ENCODE results near the gene BMPR1B. TPM values are rescaled to one million over a fixed set of nuclear protein-coding genes. Genes with fewer than 3 reads are reported as not detected.

The BMPR1B gene
- total and polyA plus RNA-seq, 2 experiments from 2014 or later, result 1.6 to 3.3 TPM

- no peaks in the 10 kb centered on the region for H3K36me3 ChIP-seq (replicated peaks; ENCODE audit: insufficient read depth, low read depth)
- 89% methylated on average over 1 of the region's 1 CpG for WGBS (ENCODE audit: low lambda C conversion rate, missing lambda C conversion rate)
- no peaks in the 10 kb centered on the region for H3K9me2 ChIP-seq (replicated peaks; ENCODE audit: insufficient read depth)
- no peaks in the 10 kb centered on the region for H3K9me3 ChIP-seq (ENCODE audit: low read depth)
- no peak overlapping the region for H3K4me3 ChIP-seq
- no peak for DNase-seq (ENCODE audit: low spot score)
- H4K20me1 ChIP-seq (ENCODE audit: insufficient read depth, poor library complexity, severe bottlenecking), result no peaks in the 10 kb centered on the region
- H3K27ac ChIP-seq, result no peak overlapping the region
- H3K79me2 ChIP-seq, result no peaks in the 10 kb centered on the region
- no peaks in the 10 kb centered on the region for H3K27me3 ChIP-seq
- no peaks in the 10 kb centered on the region for H3K4me1 ChIP-seq (ENCODE audit: insufficient read depth)
- H3K4me2 ChIP-seq, result no peak overlapping the region
- TF ChIP-seq EZH2 (IDR thresholded peaks at IDR 0.05; ENCODE audit: borderline replicate concordance) (no peak), CTCF (IDR thresholded peaks at IDR 0.05; ENCODE audit: poor library complexity) (no peak), EZH2phosphoT487 (IDR thresholded peaks at IDR 0.05; ENCODE audit: low read depth, severe bottlenecking, unreplicated experiment) (no peak)
- H2AFZ ChIP-seq, result no peak overlapping the region
Observed at GRCh38 chr4:94913316-94913715, 155.6 kb downstream of the BMPR1B start.

- WGBS (ENCODE audit: low lambda C conversion rate, missing lambda C conversion rate), result 90% methylated on average over 2 of the region's 2 CpGs
- Histone ChIP-seq H3K9me2 (replicated peaks; ENCODE audit: insufficient read depth) (no peaks in the 10 kb centered on the region), H3K36me3 (replicated peaks; ENCODE audit: insufficient read depth, low read depth) (no peaks in the 10 kb centered on the region), H3K4me3 (no peak overlapping the region), H3K9me3 (ENCODE audit: low read depth) (no peaks in the 10 kb centered on the region), H3K27me3 (no peaks in the 10 kb centered on the region), H3K79me2 (no peaks in the 10 kb centered on the region), H2AFZ (no peak overlapping the region), H3K4me2 (no peak overlapping the region), H4K20me1 (ENCODE audit: insufficient read depth, poor library complexity, severe bottlenecking) (no peaks in the 10 kb centered on the region), H3K4me1 (ENCODE audit: insufficient read depth) (no peaks in the 10 kb centered on the region), H3K27ac (no peak overlapping the region)
- TF ChIP-seq CTCF (IDR thresholded peaks at IDR 0.05; ENCODE audit: poor library complexity) (no peak), EZH2 (IDR thresholded peaks at IDR 0.05; ENCODE audit: borderline replicate concordance) (no peak), EZH2phosphoT487 (IDR thresholded peaks at IDR 0.05; ENCODE audit: low read depth, severe bottlenecking, unreplicated experiment) (no peak)
- DNase-seq (ENCODE audit: low spot score), result no peak
Observed at GRCh38 chr4:94917146-94917545, 159.4 kb downstream of the BMPR1B start.

DNA sequence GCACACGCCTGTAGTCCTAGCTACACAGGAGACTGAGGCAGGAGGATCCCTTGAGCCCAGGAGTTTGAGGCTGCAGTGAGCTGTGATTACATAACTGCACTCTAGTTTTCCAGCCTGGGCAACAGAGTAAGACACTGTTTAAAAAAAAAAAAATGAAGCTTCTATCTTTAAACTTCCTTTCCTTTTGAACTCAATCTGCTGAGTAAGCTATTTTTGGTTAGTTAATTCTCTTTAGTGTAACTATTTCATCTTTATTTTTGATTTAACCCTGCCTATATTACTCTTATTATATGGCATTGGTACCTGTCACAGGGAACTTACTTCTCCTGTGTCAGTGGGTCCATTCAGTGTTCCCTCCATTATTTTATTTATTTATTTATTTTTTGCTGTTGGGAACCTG lies 160.8 kb downstream of the BMPR1B start:
- H3K9me2 ChIP-seq (replicated peaks; ENCODE audit: insufficient read depth), result no peaks in the 10 kb centered on the region
- no peaks in the 10 kb centered on the region for H3K27me3 ChIP-seq
- no peak overlapping the region for H2AFZ ChIP-seq
- WGBS (ENCODE audit: low lambda C conversion rate, missing lambda C conversion rate), result 92% methylated on average over 1 of the region's 1 CpG
- H3K79me2 ChIP-seq, result no peaks in the 10 kb centered on the region
- no peak for DNase-seq (ENCODE audit: low spot score)
- TF ChIP-seq EZH2phosphoT487 (IDR thresholded peaks at IDR 0.05; ENCODE audit: low read depth, severe bottlenecking, unreplicated experiment) (no peak), EZH2 (IDR thresholded peaks at IDR 0.05; ENCODE audit: borderline replicate concordance) (no peak), CTCF (IDR thresholded peaks at IDR 0.05; ENCODE audit: poor library complexity) (no peak)
- H3K9me3 ChIP-seq (ENCODE audit: low read depth), result no peaks in the 10 kb centered on the region
- H3K4me1 ChIP-seq (ENCODE audit: insufficient read depth), result no peaks in the 10 kb centered on the region
- H3K4me3 ChIP-seq, result no peak overlapping the region
- no peaks in the 10 kb centered on the region for H4K20me1 ChIP-seq (ENCODE audit: insufficient read depth, poor library complexity, severe bottlenecking)
- H3K4me2 ChIP-seq, result no peak overlapping the region
- H3K36me3 ChIP-seq (replicated peaks; ENCODE audit: insufficient read depth, low read depth), result no peaks in the 10 kb centered on the region
- no peak overlapping the region for H3K27ac ChIP-seq

- no peaks in the 10 kb centered on the region for H4K20me1 ChIP-seq (ENCODE audit: insufficient read depth, poor library complexity, severe bottlenecking)
- H3K9me3 ChIP-seq (ENCODE audit: low read depth), result no peaks in the 10 kb centered on the region
- H2AFZ ChIP-seq, result no peak overlapping the region
- H3K4me1 ChIP-seq (ENCODE audit: insufficient read depth), result no peaks in the 10 kb centered on the region
- DNase-seq (ENCODE audit: low spot score), result no peak
- no peaks in the 10 kb centered on the region for H3K79me2 ChIP-seq
- no peaks in the 10 kb centered on the region for H3K36me3 ChIP-seq (replicated peaks; ENCODE audit: insufficient read depth, low read depth)
- H3K27me3 ChIP-seq, result no peaks in the 10 kb centered on the region
- no peak overlapping the region for H3K4me2 ChIP-seq
- TF ChIP-seq CTCF (IDR thresholded peaks at IDR 0.05; ENCODE audit: poor library complexity) (no peak), EZH2 (IDR thresholded peaks at IDR 0.05; ENCODE audit: borderline replicate concordance) (no peak), EZH2phosphoT487 (IDR thresholded peaks at IDR 0.05; ENCODE audit: low read depth, severe bottlenecking, unreplicated experiment) (no peak)
- 72% methylated on average over 4 of the region's 4 CpGs for WGBS (ENCODE audit: low lambda C conversion rate, missing lambda C conversion rate)
- H3K27ac ChIP-seq, result peak overlapping the region; percentile 39
- no peaks in the 10 kb centered on the region for H3K9me2 ChIP-seq (replicated peaks; ENCODE audit: insufficient read depth)
- H3K4me3 ChIP-seq, result no peak overlapping the region
Observed at GRCh38 chr4:94920369-94920768, 162.6 kb downstream of the BMPR1B start.

Data from hepatocyte (in vitro differentiated cells).